Measurements from ENCODE around the gene PBXIP1. TPM values are rescaled to one million over a fixed set of nuclear protein-coding genes. Genes with fewer than 3 reads are reported as not detected.

The PBXIP1 gene
- total and polyA plus RNA-seq, 5 donors from 2014 or later, result 349 to 774 (median 412) TPM

- Histone ChIP-seq H3K27me3 (ENCODE audit: control insufficient read depth, insufficient read depth, low read length) (no peaks in the 10 kb centered on the region), H3K36me3 (ENCODE audit: control insufficient read depth, insufficient read depth, low read length) (no peaks in the 10 kb centered on the region), H3K4me1 (ENCODE audit: control insufficient read depth, insufficient read depth, low read length, poor library complexity, severe bottlenecking) (no peaks in the 10 kb centered on the region), H3K27ac (ENCODE audit: insufficient read depth, low read length, poor library complexity, severe bottlenecking) (no peak overlapping the region), H3K9me3 (ENCODE audit: control insufficient read depth in 2 of 2, low read length in 2 of 2) (no peaks in the 10 kb centered on the region), H3K4me3 (ENCODE audit: low read depth, low read length) (no peak overlapping the region)
- Mint-ChIP-seq H3K27ac (no peak overlapping the region), H3K4me1 (peaks cover 0 to 4% (median 0%) of the 10 kb centered on the region in 4 donors), H3K4me3 (no peak overlapping the region), H3K27me3 (no peaks in the 10 kb centered on the region), H3K36me3 (no peaks in the 10 kb centered on the region), H3K9me3 (peaks cover 0 to 2% (median 0%) of the 10 kb centered on the region in 7 donors)
- DNase-seq, result no peak
- ATAC-seq (ENCODE audit: low read depth in 2 of 2), result no peak
Measured at GRCh38 chr1:154901591-154901990, 54.3 kb downstream of the PBXIP1 start.

- Mint-ChIP-seq H3K27me3 (no peaks in the 10 kb centered on the region), H3K27ac (peak overlapping the region in 1 of 3 donors; percentile 10), H3K4me1 (peaks cover 0 to 4% (median 0%) of the 10 kb centered on the region in 4 donors), H3K36me3 (no peaks in the 10 kb centered on the region), H3K9me3 (peaks cover 0 to 2% (median 0%) of the 10 kb centered on the region in 7 donors), H3K4me3 (no peak overlapping the region)
- no peak overlapping the region for H3K4me3 ChIP-seq (ENCODE audit: low read depth, low read length)
- H3K27ac ChIP-seq (ENCODE audit: insufficient read depth, low read length, poor library complexity, severe bottlenecking), result no peak overlapping the region
- no peak for ATAC-seq (ENCODE audit: low read depth in 2 of 2)
- H3K4me1 ChIP-seq (ENCODE audit: control insufficient read depth, insufficient read depth, low read length, poor library complexity, severe bottlenecking), result no peaks in the 10 kb centered on the region
- no peak for DNase-seq
- no peaks in the 10 kb centered on the region for H3K9me3 ChIP-seq (ENCODE audit: control insufficient read depth in 2 of 2, low read length in 2 of 2)
- no peaks in the 10 kb centered on the region for H3K27me3 ChIP-seq (ENCODE audit: control insufficient read depth, insufficient read depth, low read length)
- no peaks in the 10 kb centered on the region for H3K36me3 ChIP-seq (ENCODE audit: control insufficient read depth, insufficient read depth, low read length)
Measured at GRCh38 chr1:154899041-154899440, 56.9 kb downstream of the PBXIP1 start.

GRCh38 chr1:154896771-154897286 is 59.1 kb downstream of the PBXIP1 start:
- Mint-ChIP-seq H3K27me3 (no peaks in the 10 kb centered on the region), H3K4me1 (peaks cover 0 to 5% (median 2%) of the 10 kb centered on the region in 4 donors), H3K9me3 (peaks cover 0 to 2% (median 0%) of the 10 kb centered on the region in 7 donors), H3K27ac (peak overlapping the region in 1 of 3 donors; percentile 31), H3K4me3 (no peak overlapping the region), H3K36me3 (no peaks in the 10 kb centered on the region)
- DNase-seq, result no peak
- Histone ChIP-seq H3K27me3 (ENCODE audit: control insufficient read depth, insufficient read depth, low read length) (no peaks in the 10 kb centered on the region), H3K4me1 (ENCODE audit: control insufficient read depth, insufficient read depth, low read length, poor library complexity, severe bottlenecking) (no peaks in the 10 kb centered on the region), H3K9me3 (ENCODE audit: control insufficient read depth in 2 of 2, low read length in 2 of 2) (no peaks in the 10 kb centered on the region), H3K27ac (ENCODE audit: insufficient read depth, low read length, poor library complexity, severe bottlenecking) (no peak overlapping the region), H3K4me3 (ENCODE audit: low read depth, low read length) (no peak overlapping the region), H3K36me3 (ENCODE audit: control insufficient read depth, insufficient read depth, low read length) (no peaks in the 10 kb centered on the region)
- no peak for ATAC-seq (ENCODE audit: low read depth in 2 of 2)

GRCh38 chr1:154895798-154896197 is 60.1 kb downstream of the PBXIP1 start:
- no peaks in the 10 kb centered on the region for H3K36me3 Mint-ChIP-seq
- Histone ChIP-seq H3K4me1 (ENCODE audit: control insufficient read depth, insufficient read depth, low read length, poor library complexity, severe bottlenecking) (no peaks in the 10 kb centered on the region), H3K27me3 (ENCODE audit: control insufficient read depth, insufficient read depth, low read length) (no peaks in the 10 kb centered on the region), H3K9me3 (ENCODE audit: control insufficient read depth in 2 of 2, low read length in 2 of 2) (no peaks in the 10 kb centered on the region), H3K4me3 (ENCODE audit: low read depth, low read length) (no peak overlapping the region), H3K27ac (ENCODE audit: insufficient read depth, low read length, poor library complexity, severe bottlenecking) (no peak overlapping the region), H3K36me3 (ENCODE audit: control insufficient read depth, insufficient read depth, low read length) (no peaks in the 10 kb centered on the region)
- H3K27ac Mint-ChIP-seq, result peak overlapping the region in 1 of 3 donors; percentile 57
- peaks cover 0 to 7% (median 2%) of the 10 kb centered on the region in 4 donors for H3K4me1 Mint-ChIP-seq
- peaks cover 0 to 2% (median 0%) of the 10 kb centered on the region in 7 donors for H3K9me3 Mint-ChIP-seq
- H3K27me3 Mint-ChIP-seq, result no peaks in the 10 kb centered on the region
- DNase-seq, result no peak
- no peak overlapping the region for H3K4me3 Mint-ChIP-seq
- ATAC-seq (ENCODE audit: low read depth in 2 of 2), result no peak

Other genes starting within 250 kb of the PBXIP1 start
- 0.30 TPM for gene KCNN3, start 85.8 kb downstream of the PBXIP1 start, total RNA-seq
- not detected for gene KCNN3, start 85.8 kb downstream of the PBXIP1 start, polyA plus RNA-seq
- gene PMVK, start 19.4 kb downstream of the PBXIP1 start, total RNA-seq, result 19.1 TPM
- 10 to 100 TPM; 49.3 to 76.9 (median 65.5) TPM for gene PMVK, start 19.4 kb downstream of the PBXIP1 start, polyA plus RNA-seq
- 41.9 TPM for gene PYGO2, start 5.7 kb upstream of the PBXIP1 start, total RNA-seq
- gene PYGO2, start 5.7 kb upstream of the PBXIP1 start, polyA plus RNA-seq, result 10 to 100 TPM; 30.2 to 47.3 (median 46.9) TPM
- 71.3 TPM for gene SHC1, start 14.6 kb upstream of the PBXIP1 start, total RNA-seq
- gene SHC1, start 14.6 kb upstream of the PBXIP1 start, polyA plus RNA-seq, result 10 to 100 TPM; 27.0 to 40.3 (median 30.3) TPM
- gene CKS1B, start 18.6 kb upstream of the PBXIP1 start, total RNA-seq, result 8.5 TPM
- gene CKS1B, start 18.6 kb upstream of the PBXIP1 start, polyA plus RNA-seq, result 10 to 100 TPM; 51.3 to 60.0 (median 56.4) TPM
- 39.1 TPM for gene FLAD1, start 27.2 kb upstream of the PBXIP1 start, total RNA-seq
- 10 to 100 TPM; 41.0 to 60.3 (median 44.0) TPM for gene FLAD1, start 27.2 kb upstream of the PBXIP1 start, polyA plus RNA-seq
- gene LENEP, start 37.5 kb upstream of the PBXIP1 start, total RNA-seq, result not detected
- not detected for gene LENEP, start 37.5 kb upstream of the PBXIP1 start, polyA plus RNA-seq
- 68.0 TPM for gene ZBTB7B, start 46.7 kb upstream of the PBXIP1 start, total RNA-seq
- gene ZBTB7B, start 46.7 kb upstream of the PBXIP1 start, polyA plus RNA-seq, result 1 to 10 TPM; 3.7 to 6.5 (median 5.3) TPM
- gene DCST2, start 77.7 kb upstream of the PBXIP1 start, total RNA-seq, result 1.4 TPM
- not detected for gene DCST2, start 77.7 kb upstream of the PBXIP1 start, polyA plus RNA-seq
- gene DCST1, start 77.7 kb upstream of the PBXIP1 start, total RNA-seq, result 0.32 TPM
- not detected for gene DCST1, start 77.7 kb upstream of the PBXIP1 start, polyA plus RNA-seq
- gene ADAM15, start 95.2 kb upstream of the PBXIP1 start, total RNA-seq, result 31.5 TPM
- 10 to 100 TPM in 3 of 4 donors, 1 to 10 TPM in 1; 9.8 to 24.7 (median 17.2) TPM for gene ADAM15, start 95.2 kb upstream of the PBXIP1 start, polyA plus RNA-seq
- gene EFNA4, start 107.6 kb upstream of the PBXIP1 start, total RNA-seq, result 6.1 TPM
- 1 to 10 TPM; 2.5 to 5.9 (median 4.2) TPM for gene EFNA4, start 107.6 kb upstream of the PBXIP1 start, polyA plus RNA-seq
- 0.52 TPM for gene EFNA3, start 122.7 kb upstream of the PBXIP1 start, total RNA-seq
- 1 to 10 TPM in 1 of 4 donors, under 1 TPM in 3; 0.42 to 1.2 (median 0.69) TPM for gene EFNA3, start 122.7 kb upstream of the PBXIP1 start, polyA plus RNA-seq
- 0.30 TPM for gene EFNA1, start 171.8 kb upstream of the PBXIP1 start, total RNA-seq
- gene EFNA1, start 171.8 kb upstream of the PBXIP1 start, polyA plus RNA-seq, result 1 to 10 TPM; 1.4 to 6.8 (median 3.3) TPM
- gene SLC50A1, start 179.8 kb upstream of the PBXIP1 start, total RNA-seq, result 24.1 TPM
- gene SLC50A1, start 179.8 kb upstream of the PBXIP1 start, polyA plus RNA-seq, result 10 to 100 TPM; 45.1 to 59.3 (median 46.0) TPM
- gene DPM3, start 184.4 kb upstream of the PBXIP1 start, total RNA-seq, result 28.1 TPM
- 100 to 1,000 TPM in 3 of 4 donors, 10 to 100 TPM in 1; 98.3 to 116 (median 101) TPM for gene DPM3, start 184.4 kb upstream of the PBXIP1 start, polyA plus RNA-seq
- 122 TPM for gene KRTCAP2, start 217.2 kb upstream of the PBXIP1 start, total RNA-seq
- gene KRTCAP2, start 217.2 kb upstream of the PBXIP1 start, polyA plus RNA-seq, result 100 to 1,000 TPM; 468 to 537 (median 507) TPM
- gene TRIM46, start 217.8 kb upstream of the PBXIP1 start, total RNA-seq, result 6.1 TPM
- 1 to 10 TPM in 2 of 4 donors, under 1 TPM in 2; 0.44 to 1.6 (median 0.78) TPM for gene TRIM46, start 217.8 kb upstream of the PBXIP1 start, polyA plus RNA-seq